Gastroesophageal sphincter (tissue), 3 donors: ENCODE results near the gene PEX5.

ENCODE experiments used
- POLR2A ChIP-seq, 2 donors: fragments of 450-650 bp; IDR thresholded peaks; one replicate each; pipeline ENCODE4 v1.6.1; 2017; ENCODE audit warnings: antibody characterized with exemption in 2 of 2, mild to moderate bottlenecking in 2 of 2, moderate library complexity in 1 of 2
- POLR2AphosphoS5 ChIP-seq: sonication (generic); formaldehyde crosslinking; IDR thresholded peaks from one replicate; pipeline ENCODE4 v1.6.1; 2017; ENCODE audit warnings: antibody characterized with exemption
- TF ChIP-seq, protein P1 (sequence below), 4 experiments: fragments of 200-600 bp in 2 of 4; fragments of 450-650 bp in 2 of 4; sonication (generic) in 1 of 4; IDR thresholded peaks; one replicate each; pipeline ENCODE4 v1.5.1; 2017 to 2019; ENCODE audit warnings: antibody characterized with exemption in 4 of 4, mild to moderate bottlenecking in 2 of 4, moderate library complexity in 2 of 4

DNA sequence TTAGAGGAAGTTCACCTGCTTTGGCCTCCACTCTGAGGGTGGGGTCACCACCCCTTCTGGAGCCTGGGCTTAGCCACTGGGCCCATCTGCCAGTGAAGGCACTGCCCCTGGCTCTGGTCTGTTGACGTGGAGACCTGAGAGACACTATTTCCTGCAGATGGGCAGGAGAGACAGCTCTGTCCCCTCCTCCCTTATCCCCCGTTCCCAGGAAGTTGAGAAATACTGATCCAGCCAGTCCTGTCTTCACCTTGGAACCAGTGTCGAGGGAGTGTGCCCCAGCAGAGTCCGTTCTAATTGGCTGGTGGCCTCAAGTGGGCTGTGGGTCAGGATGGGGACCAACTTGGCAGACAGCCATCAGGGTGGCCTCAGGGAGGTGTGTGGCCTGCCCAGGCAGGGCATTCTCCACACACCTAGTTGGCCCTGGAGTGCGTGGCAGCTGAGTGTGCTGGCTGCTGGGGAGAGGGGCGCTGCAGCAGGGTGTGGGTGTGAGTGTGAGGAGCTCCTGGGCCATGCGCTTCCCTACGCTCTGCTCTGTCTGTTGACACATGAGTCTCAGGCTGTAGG lies 33.9 kb upstream of the PEX5 start:
- TF ChIP-seq, protein P1, sequence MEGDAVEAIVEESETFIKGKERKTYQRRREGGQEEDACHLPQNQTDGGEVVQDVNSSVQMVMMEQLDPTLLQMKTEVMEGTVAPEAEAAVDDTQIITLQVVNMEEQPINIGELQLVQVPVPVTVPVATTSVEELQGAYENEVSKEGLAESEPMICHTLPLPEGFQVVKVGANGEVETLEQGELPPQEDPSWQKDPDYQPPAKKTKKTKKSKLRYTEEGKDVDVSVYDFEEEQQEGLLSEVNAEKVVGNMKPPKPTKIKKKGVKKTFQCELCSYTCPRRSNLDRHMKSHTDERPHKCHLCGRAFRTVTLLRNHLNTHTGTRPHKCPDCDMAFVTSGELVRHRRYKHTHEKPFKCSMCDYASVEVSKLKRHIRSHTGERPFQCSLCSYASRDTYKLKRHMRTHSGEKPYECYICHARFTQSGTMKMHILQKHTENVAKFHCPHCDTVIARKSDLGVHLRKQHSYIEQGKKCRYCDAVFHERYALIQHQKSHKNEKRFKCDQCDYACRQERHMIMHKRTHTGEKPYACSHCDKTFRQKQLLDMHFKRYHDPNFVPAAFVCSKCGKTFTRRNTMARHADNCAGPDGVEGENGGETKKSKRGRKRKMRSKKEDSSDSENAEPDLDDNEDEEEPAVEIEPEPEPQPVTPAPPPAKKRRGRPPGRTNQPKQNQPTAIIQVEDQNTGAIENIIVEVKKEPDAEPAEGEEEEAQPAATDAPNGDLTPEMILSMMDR (IDR thresholded peaks at IDR 0.05), result no peak
- TF ChIP-seq POLR2A (IDR thresholded peaks at IDR 0.05) (no peak), POLR2AphosphoS5 (no peak)
